NCI-H2196 (cell line): ENCODE results near the gene CYP26B1.

Experiments
- DNase-seq: peaks from one replicate; lab custom pipeline; 2025; ENCODE audit not compliant: unreplicated experiment; lab: John Stamatoyannopoulos, UW

The CYP26B1 gene

DNA sequence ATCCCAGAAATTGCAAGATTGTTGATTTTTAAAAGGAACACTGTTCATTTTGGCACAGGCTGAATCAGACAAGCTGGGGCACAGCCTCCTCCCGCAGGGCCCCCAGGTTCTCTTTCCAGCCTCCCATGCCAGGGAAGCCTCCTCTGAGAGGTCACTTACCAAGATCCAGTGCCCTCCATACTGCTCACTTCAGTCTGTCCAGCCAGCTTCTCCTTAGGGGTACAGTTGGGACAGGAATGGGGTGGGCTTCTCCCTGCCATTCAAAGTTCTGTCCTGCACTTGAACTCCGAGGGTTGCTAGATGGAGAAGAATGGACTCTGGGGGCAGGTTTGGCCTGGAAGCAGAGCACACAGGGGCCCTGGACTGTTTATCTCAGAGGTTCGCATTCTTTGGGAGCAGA lies 7.5 kb upstream of the CYP26B1 start:
- DNase-seq = no peak

GRCh38 chr2:72154386-72154975 lies 6.8 kb upstream of the CYP26B1 start:
- DNase-seq = no peak

DNA sequence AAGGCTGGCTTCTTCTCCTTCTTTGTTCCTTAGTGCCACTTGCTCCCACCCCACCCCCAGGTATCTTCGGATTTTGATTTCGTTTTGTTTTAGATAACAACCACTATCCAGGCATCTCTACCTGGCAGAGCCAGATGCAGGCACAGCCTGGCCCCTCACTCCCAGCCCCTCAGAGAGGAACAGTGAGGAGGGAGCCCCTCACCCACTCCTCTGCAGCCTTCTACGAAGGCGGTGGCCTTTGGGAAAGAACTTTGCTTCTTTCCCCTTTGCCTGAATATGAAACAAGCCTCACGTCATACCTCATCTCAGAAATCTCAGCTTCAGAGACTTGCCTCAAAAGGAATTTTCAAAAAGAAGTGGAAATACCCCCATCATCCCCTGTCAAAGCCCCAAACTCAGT lies 6.3 kb upstream of the CYP26B1 start:
- DNase-seq = no peak

DNA sequence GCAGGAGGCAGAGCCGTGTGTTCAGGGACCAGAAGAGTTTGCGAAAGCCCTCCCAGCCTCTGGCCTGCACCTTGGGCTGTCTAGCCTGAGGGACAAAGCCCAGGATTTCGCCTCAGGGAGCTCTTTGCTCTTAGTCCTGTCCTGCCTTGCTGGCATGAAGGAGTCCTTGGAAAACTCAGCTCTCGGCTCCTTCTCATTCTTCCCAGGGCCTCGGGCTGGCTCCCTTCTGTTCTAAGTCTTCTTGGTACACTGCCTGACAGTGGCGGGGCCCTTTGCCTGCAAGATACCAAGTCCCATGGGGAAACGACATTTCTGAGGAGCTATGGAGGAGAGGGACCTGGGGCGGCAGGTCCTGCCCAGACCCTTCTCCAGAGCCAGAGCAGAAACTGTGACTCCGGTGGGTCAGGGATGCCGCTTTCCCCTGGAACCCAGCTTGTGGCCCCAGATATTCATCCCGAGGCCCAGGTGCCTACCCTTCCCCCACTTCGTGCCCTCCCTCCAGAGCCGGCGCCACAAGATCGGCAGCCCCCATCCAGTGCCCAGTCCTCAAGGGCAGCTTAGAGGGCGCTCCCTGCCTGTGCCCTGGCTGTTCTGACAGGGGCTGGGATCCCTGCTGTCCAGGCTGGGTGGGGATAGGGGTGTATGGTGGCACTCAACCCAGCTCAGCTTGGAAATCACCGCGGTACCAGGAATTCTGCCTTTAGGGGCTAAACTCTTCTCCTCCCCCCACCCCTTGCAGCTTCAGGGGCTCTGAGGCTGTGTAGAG lies 5.5 kb upstream of the CYP26B1 start:
- DNase-seq = no peak

DNA sequence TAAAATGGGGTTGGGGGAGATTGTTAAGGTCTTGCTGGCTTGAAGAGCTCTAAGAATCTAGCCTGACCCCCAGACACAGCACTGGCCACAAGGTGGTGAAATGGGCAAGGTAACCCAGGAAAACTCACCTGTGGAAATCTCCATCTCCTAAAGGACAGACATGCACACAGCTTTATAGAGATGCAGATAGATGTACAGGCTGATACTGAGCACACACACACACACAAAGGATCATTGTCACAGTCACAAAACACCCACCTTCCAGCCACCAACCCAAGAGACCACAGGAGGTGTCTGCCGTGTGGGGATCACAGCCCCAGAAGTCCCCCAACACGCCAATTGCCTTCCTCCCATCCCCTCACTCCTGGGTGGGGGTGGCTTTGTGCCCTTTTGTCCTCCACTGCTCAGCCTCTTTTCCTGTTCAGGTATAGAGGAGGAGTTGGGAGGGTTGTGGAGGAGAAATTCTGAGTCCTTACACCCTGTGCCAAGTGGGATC lies 3.2 kb upstream of the CYP26B1 start:
- no peak for DNase-seq

DNA sequence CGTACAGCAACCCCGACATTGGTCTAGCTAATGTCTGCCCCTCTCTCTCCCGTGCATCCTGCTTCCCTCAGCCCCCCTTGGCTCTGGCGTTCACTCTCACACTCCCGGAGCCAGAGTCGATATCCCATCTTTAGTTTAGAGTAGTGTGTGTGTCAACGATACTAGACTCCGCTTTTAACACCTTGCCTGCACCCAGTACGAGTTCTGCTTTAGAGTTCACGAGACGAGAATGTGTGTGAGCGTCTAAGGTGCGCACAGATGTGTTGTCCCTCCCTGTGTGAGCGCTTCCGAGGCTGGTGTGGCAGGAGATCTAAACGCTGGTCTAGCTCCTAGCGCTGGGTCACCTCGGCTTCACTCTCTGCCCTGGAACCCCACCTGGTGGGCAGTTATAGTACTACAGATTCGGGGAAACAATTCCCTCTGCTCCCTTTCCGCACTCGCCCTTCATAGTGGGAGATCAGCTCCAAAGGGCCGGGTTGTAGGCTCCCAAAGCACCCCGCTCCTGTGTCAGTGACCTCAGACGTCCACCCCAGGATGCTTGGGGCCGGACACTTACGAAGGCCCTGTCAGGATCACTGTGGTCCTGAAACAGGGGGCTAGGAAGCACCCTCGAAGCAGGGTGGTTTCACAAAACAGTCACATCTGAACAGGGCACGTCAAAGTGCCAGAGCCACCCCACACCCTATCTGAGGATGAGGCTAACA lies 2.6 kb upstream of the CYP26B1 start:
- DNase-seq = peak; percentile 62

DNA sequence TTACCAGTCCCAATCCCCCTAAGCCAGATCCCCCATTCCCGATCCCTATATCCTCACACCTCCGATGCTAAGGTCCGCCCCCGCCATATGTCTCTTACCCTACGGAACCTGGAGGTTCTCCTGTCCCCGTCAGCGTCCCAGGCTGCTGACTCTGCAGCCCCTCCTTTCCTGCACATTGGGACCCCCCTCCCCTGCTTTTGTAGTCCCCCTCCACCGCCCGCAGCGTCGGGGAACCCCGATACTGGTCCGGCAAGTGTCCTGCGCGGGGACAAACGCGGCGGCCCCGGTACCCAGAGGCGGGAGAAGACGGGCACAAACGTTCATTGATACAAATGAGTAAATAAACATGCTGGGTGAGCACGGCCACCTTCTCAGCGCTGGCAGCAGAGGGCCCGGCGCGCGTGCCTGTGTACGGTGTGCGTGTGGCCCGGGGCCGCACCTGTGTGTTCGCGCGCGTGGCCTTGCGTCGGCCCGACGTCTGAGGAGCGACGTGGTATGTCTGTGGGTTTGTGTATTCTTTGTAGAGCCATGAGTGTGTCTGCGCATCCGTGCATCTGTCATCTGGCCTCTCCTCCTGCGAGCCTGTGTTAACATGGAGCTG lies 2.0 kb upstream of the CYP26B1 start:
- no peak for DNase-seq

DNA sequence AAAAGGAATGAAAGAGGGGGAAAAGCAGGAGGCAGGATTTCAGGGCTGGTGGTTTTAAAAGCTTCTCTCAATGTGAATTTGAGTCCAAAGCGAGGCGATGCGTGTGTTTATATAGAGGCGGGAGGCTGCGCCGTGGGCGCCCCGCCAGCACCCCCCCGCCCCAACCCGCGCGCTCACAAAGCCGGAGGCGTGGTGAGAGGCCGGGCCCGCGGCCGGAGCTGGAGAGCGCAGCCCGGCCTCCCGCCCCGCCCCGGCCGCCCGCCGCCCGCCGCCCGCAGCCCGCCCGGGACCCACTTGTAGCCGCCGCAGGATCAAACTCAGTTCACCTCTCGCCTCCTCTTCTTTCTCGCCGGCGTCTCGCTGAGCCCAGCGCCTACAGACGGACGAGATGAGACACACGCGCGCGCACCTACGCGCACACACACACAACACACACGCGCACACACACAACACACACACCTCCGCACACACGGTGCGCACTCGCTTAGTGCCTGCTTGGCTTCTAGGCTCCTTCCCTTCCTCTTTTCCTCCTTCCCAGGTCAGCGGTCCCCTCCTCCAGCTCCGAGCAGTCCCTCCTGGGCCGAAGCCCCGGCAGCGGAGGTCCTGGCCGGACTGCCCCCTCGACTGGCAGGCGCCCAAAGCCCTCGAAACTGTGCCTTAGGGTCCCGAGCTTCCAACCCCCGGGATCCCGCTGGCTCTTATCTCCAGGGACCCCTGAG lies 1.3 kb upstream of the CYP26B1 start:
- peak; percentile 2 for DNase-seq

- no peak for DNase-seq
Observed at GRCh38 chr2:72148003-72148836, 558 bp upstream of the CYP26B1 start.

DNA sequence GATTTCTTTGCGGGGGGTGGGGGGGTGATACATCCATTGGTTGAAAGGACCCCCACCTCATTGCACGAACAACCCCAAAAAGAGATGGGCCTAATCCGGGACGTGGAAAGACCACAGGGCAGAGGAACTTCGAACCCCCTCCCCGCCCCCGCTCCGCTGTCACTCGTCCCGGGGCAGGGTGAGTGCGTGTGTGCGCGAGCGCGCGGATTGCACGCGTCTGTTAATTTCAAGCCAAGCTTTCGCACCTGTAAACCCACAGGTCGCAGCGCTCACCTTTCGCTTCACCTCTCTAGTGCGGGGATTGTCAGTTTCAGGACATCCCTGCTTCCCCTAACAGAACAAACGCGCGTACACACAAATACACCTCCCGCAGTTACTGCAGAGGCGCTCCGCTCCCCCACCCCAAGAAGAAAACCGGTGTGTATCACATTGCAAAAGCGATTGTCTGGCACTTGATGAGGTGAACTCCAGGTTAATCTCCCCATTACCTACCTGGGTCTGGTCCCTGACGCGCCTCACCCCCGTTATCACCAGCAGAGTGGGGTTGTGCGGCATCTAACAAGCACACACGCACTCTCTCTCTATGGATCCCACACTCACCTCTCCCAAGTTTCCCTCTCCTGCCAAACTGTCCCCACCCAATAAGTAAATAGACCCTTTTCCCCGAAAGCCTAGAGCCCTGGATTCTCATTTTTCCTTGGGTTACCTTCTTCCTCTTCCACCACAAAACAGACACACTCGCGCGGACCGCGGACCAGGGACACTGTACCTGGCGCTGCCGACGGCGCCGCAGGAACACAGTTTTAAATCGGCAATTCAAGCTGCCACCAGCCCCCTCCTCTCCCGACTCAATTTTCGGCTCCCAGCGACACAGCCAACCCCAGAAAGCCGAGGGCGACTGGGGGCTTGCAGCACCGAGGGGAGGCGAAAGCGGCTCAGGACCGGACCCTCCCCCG lies 1.0 kb downstream of the CYP26B1 start:
- no peak for DNase-seq

DNA sequence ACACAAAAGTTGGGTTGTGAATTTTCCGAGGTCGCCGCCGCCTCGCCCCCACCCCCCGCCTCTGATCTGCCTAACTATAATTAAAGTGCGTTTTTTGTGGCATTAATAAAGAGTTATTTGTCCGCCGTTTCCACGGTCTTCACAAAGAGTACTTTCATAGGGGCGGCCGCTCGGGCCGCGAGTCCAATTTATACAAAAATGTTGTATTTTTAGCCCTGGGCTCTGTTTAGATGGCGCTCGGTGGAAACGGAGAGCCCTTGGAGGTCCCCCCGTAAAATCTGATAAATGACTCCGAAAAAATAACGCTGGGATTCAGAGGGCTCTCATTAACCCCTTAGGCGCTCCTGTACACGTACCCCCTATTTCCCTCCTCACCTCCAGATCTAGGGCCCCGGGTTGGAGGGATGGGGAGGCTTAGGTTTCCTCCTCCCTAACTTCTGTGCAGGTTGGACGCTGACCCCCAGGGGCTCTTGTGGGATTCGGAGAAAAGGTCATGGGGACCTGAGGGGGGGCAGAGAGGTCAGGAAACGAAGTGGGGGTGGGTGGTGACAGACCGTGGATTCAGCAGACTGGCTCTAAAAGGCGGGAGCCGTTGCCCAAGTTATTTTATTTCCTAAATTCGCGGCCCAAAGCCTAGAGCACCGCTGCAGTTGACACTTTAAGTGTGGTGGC lies 1.9 kb downstream of the CYP26B1 start:
- DNase-seq = no peak

DNA sequence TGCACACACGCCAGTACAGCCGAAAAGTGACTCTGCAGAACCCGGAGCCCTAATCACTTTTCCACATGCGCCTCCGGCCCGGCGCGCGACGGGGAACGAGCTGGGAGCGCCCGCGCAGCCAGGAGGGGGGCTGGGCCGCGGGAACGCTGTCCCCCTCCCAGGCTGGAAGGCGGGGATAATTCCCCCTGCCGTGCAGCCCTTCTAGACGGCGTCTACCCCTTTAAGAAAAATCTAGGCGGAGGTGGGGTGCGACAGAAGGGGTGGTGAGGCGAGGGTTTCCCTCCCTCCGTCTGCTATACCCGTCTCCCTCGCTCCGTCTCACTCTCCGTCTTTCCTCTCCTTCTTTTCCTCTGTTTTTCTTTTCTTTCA lies 2.4 kb downstream of the CYP26B1 start:
- no peak for DNase-seq

GRCh38 chr2:72144632-72145288 lies 2.9 kb downstream of the CYP26B1 start:
- DNase-seq = peak; percentile 15

GRCh38 chr2:72144274-72144631 lies 3.4 kb downstream of the CYP26B1 start:
- DNase-seq = no peak

DNA sequence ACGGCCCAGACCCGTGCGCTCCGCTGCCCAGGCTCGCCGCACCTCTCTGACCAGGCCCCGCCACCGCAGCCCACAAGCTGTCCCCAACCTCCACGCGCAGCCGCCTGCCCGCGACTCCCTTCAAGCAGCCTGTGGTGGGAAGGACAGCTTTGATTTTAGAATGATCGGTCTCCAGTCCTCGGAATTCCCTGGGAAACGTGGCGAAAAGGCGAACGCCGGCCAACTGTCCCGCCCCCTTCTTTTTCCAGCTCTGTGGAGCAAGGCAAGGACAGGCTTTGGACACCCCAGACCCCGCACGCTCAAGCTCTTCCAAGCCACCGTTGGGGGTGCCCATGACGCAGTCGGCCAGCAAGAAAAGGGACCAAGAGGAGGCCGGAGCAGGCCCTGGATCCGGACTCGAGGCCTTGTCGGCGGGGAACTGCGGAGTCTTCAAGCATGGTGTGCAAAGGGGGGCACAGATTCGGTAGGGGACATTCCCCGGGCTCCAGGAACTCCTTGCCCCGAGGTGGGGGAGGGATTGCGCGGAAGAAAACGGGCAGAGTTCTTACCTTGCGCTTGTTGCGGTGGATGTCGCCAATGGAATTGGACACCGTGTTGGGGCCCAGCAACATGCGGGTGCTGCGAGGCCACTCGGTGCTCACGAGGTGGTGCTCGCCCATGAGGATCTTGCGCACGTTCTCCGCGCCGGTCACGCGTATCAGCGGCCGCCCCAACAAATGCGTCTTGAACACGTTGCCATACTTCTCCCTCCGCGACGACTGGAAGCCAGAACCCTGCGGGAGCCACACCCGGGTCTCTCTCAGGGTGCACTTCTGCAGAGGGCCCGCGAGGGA lies 4.0 kb downstream of the CYP26B1 start:
- DNase-seq = no peak

- DNase-seq = no peak
Observed at GRCh38 chr2:72142570-72143440, 4.9 kb downstream of the CYP26B1 start.
